Fibroblast of villous mesenchyme (primary cell): Measurements from ENCODE around the gene CD300LF. TPM values are rescaled to one million over a fixed set of nuclear protein-coding genes. Genes with fewer than 3 reads are reported as not detected.

Experiments
- DNase-seq: peaks from one replicate; pipeline ENCODE4 v3.0.0-alpha.2; 2010; ENCODE audit warnings: low read depth
- H3K4me3 ChIP-seq: 2 replicates; pipeline ENCODE4 v1.5.1; 2011; ENCODE audit warnings: low read depth, mild to moderate bottlenecking, low read length
- total RNA-seq: library from RNA; depleted of rRNA; stranded (reverse); fragments of >200 nt; gene quantifications from 2 replicates; pipeline ENCODE4 v1.2.3, GENCODE V29; 2012
- TF ChIP-seq, protein P1 (sequence below): IDR thresholded peaks from 2 replicates; pipeline ENCODE4 v1.5.1; 2012; ENCODE audit warnings: low read depth, mild to moderate bottlenecking, low read length; ENCODE audit not compliant: insufficient read depth

CD300LF gene
- total RNA-seq, 1 donor: not detected

DNA sequence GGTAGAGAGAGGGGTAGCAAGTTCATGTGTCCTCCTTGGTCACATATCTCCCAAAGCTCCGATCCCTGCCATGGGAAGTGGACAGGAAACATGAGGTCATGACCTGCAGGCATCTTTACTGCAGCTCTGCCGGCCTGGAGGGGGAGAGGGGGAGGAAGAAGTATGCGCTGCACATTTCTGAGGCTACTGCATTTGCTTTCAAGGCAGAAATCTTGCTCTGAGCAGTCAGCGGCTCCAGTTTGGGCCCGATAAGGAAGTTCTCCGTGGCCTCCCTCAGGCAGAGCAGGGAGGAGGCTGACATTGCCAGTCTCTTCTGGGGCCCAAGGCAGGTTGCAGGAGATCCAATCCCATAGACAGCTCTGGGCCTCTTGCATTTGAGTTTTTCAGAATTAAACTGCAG is 34.2 kb upstream of the CD300LF start:
- no peak overlapping the region for H3K4me3 ChIP-seq
- DNase-seq: peak; percentile 91
- TF ChIP-seq, protein P1, sequence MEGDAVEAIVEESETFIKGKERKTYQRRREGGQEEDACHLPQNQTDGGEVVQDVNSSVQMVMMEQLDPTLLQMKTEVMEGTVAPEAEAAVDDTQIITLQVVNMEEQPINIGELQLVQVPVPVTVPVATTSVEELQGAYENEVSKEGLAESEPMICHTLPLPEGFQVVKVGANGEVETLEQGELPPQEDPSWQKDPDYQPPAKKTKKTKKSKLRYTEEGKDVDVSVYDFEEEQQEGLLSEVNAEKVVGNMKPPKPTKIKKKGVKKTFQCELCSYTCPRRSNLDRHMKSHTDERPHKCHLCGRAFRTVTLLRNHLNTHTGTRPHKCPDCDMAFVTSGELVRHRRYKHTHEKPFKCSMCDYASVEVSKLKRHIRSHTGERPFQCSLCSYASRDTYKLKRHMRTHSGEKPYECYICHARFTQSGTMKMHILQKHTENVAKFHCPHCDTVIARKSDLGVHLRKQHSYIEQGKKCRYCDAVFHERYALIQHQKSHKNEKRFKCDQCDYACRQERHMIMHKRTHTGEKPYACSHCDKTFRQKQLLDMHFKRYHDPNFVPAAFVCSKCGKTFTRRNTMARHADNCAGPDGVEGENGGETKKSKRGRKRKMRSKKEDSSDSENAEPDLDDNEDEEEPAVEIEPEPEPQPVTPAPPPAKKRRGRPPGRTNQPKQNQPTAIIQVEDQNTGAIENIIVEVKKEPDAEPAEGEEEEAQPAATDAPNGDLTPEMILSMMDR: no peak

DNA sequence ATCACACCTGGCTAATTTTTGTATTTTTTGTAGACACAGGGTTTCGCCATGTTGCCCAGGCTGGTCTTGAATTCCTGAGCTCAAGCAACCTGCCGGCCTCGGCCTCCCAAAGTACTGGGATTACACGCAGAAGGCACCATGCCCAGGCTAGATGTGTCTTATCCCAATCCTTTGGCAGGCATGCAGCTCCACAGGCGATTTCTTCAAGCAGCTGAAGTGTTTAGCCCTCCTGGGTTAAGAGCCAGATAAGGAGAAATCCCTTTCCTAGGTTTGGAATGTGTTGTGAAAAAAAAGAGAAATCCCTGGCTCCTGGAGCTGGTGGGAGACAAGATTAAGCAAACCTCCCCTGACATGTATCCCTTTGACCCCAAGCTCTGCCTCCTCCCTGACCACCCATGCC is 33.7 kb upstream of the CD300LF start:
- TF ChIP-seq, protein P1: no peak
- no peak overlapping the region for H3K4me3 ChIP-seq

DNA sequence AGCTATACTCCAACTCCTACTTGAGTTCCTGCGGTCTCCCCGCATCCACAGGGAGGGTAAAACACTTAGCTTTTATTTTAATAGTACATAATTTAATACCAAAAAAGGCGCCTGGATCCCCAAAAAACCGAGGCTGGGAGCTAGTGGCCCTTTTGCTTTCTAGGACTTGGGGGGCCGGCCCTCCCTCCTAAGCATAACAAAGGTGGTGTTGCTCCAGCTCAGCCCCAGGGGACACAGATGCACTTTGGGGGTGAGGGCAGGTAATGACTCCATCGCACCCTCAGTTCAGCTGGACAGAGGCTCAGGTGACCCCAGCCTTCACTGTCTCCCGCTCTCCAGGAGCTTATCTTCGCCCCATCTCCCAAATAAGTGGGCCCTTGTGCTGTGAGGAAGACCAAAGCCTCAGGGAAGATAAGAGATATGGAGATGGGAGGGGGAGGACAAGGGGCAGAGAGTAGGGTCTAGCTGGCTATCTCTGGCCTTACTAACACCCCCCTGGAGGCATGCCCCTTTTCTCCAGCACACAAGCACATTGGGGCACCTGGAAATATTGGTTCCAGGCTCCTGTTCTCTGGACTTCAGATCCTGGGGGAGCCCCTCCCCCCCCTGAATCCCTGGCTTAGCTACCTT is 32.9 kb upstream of the CD300LF start:
- TF ChIP-seq, protein P1: no peak
- DNase-seq: no peak
- no peak overlapping the region for H3K4me3 ChIP-seq

More for the DNA sequence above, 33.7 kb upstream of the CD300LF start:
- DNase-seq: peak; percentile 89

DNA sequence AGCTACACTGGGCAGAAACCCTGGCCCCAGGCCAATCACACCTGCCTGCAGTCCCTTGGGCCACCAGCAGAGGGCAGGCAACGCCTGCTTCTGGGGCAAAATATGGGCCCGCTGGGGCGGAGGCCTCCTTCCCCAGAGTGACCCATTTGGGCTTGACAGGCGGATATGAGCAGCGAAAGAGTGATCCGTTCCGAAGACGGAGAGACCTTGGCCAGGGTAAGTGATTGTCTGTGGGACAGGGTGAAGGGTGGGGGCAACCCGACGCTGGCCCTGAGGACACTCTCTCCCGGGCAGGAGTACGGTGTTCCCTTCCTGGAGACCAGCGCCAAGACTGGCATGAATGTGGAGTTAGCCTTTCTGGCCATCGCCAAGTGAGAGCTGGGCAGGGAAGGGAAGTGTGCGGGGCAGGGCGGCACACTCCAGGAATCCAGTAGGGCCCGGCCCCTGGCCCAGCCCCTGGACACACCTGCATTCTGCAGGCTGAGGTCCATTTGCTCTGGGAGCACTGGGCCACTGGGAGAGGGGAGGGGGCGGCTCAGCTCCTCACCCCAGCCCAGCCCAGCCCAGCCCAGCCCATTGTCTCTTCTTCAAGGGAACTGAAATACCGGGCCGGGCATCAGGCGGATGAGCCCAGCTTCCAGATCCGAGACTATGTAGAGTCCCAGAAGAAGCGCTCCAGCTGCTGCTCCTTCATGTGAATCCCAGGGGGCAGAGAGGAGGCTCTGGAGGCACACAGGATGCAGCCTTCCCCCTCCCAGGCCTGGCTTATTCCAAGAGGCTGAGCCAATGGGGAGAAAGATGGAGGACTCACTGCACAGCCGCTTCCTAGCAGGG is 32.2 kb upstream of the CD300LF start:
- peak overlapping the region; percentile 12 for H3K4me3 ChIP-seq
- peak; percentile 63 for DNase-seq
- TF ChIP-seq, protein P1: peak; percentile 99

DNA sequence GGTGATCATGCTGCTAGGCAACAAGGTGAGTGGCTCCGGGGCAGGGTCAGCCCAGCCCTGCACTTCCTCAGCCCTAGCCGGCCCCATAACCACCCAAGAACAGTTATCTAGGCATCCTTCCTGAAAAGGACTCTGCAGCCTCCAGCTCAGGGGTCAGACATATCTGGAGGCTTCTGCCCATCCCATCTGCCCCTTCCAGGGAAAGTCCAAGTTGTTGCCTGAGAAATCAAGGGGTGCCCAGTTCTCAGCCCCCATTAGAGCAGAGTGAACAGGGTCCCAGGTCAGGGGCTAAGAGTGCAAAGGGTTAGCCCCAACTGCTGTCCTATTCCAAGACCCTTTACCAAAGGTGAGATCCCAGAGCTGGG is 31.6 kb upstream of the CD300LF start:
- H3K4me3 ChIP-seq: no peak overlapping the region
- no peak for DNase-seq
- TF ChIP-seq, protein P1: no peak

DNA sequence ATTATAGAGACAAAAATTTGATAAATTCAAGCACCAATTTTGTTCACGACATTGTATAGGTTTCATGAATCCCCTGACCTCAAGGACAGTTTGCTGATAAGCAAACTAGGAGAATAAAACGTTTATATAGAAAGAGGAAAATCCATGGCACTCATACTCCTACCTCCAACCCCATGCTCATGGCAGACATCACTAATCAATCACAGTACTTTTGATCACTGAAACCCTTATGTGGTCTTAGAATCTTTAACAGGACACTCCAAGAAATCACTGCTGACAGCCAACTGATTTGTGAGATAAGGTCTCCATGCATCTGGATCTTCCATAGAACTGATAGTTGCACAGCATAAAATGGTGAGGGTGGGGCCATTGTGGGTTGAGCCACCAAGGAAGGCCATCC is 31.0 kb upstream of the CD300LF start:
- TF ChIP-seq, protein P1: no peak
- no peak overlapping the region for H3K4me3 ChIP-seq
- no peak for DNase-seq
